NCI-H524 treated with DMSO at 0.1 percent for 48 hours (cell line): ENCODE results near the gene SAXO2.
"Not testable (repeated sequence)": the region's sequence is repeated elsewhere in the genome, so short reads cannot be mapped to it uniquely, and the experiment has no call there.

Experiments used
- DNase-seq: peaks from one replicate; lab custom pipeline; 2025; lab: John Stamatoyannopoulos, UW

SAXO2 gene

GRCh38 chr15:82262422-82263026, at the start of gene SAXO2, which contains the start of gene EFL1:
Gene SAXO2, plus strand, starts transcription at chr15:82262818. Its CDS starts 62 bp downstream, at chr15:82262880.
Gene EFL1, minus strand, starts transcription at chr15:82262734. Its CDS starts 956 bp downstream, at chr15:82261778.
- peak; percentile 44 for DNase-seq

GRCh38 chr15:82216092-82216491, 46.5 kb upstream of the SAXO2 start:
- DNase-seq: not testable (repeated sequence)

DNA sequence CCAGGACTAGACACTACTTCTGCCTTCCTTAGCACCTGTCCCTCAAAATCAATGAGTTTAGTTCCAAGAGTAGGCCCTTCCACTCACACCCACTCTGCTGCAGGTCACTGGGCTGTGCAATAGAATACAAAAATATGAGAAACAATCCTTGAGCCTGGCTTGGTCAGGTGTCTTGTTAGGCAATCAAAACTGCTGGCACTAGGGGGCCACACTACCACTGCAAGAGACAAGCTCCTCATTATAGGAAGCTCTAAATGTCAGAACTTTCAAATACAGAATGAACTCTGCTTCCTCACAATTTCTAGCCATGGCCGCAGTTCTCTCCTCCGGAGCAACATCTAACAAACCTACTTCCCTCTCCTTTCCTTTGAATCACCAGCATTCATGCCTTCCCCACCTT, 41.1 kb upstream of the SAXO2 start:
- not testable (repeated sequence) for DNase-seq

GRCh38 chr15:82228750-82229149, 33.9 kb upstream of the SAXO2 start:
- no peak for DNase-seq

GRCh38 chr15:82231233-82231632, 31.4 kb upstream of the SAXO2 start:
- no peak for DNase-seq

DNA sequence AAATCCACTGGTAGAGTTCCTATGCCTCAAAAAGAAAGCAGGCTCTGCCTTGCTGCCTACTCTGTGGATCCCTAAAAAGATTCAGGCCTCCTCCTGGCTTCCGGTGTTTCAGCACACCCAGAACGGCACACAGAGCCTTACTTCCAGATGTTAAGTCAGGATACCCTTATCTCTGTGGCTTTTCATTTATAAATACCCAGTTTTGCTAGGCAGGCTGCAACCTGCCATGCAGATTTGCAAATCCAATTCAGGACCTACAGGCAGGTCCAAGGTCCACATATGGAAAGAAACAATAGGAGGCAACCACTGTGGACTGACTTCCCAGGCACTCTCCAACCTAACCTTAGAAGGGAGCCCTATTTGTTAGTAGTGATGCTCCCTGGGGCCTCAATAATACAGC, 30.8 kb upstream of the SAXO2 start:
- DNase-seq: no peak

GRCh38 chr15:82237944-82238534, 24.6 kb upstream of the SAXO2 start:
- DNase-seq: not testable (repeated sequence)

DNA sequence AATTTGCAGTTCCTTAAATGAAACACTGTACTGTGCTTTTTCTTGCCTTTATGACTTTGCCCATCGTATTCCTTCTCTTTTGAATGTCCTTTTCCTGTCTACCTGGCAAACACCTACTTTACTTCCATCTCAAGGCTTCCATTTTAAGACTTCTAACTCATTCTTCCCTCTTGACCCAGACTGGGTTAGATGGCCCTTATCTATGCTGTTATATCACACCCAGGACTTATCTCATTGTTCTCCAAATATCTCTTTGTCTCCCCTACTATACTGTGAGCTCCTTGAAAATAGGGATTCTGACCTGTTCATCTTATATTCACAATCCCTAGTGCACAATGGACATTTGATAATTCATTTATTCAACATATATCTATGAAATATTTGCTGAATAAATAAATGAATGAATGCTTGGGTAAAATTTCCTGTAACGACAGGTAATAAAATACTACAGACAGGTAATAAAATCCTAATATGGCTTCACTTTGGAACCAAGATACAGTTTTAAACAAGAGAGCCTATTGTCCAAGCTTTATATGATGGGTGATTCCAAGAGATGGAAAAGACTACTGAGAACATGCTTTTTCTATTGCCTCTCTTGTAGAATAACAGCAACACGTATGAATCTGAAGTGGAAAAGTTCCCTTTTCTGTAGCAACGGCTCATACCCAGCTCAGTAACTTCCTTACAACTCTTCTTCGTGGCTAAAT, 22.8 kb upstream of the SAXO2 start:
- no peak for DNase-seq

DNA sequence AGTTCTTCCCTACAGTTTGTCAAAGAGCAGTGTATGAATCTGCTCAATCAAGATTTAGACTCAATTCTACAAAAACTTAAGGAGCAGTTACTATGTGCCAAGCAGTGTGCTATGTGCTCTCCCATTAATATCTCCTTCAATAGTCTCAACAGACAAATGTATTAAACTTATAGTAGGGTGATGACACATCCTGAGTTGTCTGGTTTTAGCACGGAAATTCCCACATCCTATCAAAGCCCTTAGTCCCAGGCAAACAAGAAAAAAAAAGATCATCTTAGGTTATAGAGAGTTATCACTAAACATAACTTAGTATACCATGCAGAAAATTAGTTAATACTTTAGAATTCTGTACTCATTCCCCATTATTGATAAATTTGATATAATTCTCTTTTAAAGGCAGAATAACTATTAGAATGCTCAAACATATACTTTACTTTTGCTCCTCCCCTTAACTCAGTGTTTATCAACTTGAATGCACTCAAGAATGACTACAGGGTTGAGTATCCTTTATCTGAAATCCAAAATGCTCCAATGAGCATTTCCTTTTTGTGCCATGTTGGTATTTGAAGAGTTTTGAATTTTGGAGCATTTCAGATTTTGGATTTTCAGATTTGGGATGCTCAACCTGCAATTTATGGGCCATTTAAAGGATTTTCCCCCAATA, 20.6 kb upstream of the SAXO2 start:
- not testable (repeated sequence) for DNase-seq

DNA sequence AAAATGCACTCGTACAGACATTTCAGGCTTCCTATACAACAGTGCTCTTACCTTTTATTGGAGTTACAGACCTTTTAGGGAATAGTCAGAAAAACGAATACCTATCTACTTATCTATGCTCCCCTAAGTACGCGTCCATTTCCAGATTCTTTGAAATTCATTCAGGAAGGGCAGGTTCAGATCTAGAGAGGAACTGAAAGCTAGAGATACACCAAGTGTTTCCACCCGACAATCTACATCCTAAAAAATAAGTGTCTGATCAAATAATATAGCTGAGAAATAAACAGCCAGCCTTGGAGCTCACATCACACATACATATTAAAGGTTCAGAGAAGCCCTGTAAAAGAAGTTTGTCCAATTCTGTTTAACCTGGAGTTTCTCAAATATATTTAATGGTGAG, 19.0 kb upstream of the SAXO2 start:
- not testable (repeated sequence) for DNase-seq

DNA sequence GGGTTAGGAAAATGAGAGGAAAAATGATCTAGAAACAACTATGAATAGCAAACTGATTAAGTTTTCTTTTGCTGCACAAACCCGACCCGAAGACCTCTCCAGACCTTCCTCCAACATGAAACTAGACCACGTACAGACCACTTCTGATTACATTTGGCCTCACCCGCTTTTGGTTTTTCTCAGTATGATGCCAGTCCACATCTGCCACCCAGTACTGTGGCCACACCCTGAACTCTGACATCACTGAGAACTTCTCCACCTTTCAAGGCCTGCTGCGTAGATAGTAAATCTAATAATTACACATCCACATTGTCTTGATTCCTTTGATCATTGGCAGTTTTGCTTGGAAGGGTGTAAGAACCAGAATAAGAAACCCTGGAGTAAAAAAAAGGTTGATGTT, 16.7 kb upstream of the SAXO2 start:
- DNase-seq: not testable (repeated sequence)

GRCh38 chr15:82248261-82248660, 14.4 kb upstream of the SAXO2 start:
- DNase-seq: not testable (repeated sequence)

DNA sequence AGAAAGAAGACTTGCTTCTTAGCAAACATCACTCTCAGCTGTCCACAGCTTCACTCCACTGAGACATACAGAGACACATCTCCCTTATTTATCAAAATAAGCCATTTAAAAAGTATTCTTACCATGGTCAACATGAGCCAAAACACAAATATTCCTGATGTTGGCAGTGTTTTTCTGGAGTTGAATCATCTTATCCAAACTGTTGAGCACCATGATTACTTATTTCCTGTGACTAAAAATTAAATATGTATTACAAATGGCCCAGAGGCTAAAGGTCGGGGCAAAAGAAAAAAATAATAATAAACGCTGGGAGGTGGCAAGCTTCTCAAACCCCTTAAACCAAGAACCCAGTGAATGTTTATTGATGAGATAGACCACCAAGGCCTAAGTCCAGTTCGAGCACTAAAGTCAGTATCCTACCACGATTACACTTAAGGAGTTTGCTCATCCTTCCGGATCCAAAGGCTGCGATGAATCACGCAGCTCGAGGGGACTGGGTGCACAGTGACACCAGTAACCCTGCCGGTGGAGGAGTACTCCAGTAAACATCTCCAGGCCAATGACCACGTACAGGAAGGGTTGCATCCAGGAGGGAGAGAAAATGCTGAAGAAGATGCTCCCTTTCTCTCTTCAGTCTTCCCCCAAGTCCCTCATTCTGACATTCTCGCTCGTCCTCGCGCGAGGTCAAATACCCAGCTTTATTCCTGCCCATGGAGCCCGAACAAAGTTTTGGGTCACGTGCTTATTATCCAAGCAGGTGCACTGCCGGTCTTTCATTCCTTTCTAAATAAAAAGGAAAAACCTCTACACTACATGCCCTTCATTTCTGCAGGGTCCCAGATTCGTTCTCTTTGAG, 824 bp upstream of the SAXO2 start:
- not testable (repeated sequence) for DNase-seq

- no peak for DNase-seq
Observed at GRCh38 chr15:82263350-82263749, 732 bp downstream of the SAXO2 start.

- DNase-seq: not testable (repeated sequence)
Observed at GRCh38 chr15:82267137-82267536, 4.5 kb downstream of the SAXO2 start.

DNA sequence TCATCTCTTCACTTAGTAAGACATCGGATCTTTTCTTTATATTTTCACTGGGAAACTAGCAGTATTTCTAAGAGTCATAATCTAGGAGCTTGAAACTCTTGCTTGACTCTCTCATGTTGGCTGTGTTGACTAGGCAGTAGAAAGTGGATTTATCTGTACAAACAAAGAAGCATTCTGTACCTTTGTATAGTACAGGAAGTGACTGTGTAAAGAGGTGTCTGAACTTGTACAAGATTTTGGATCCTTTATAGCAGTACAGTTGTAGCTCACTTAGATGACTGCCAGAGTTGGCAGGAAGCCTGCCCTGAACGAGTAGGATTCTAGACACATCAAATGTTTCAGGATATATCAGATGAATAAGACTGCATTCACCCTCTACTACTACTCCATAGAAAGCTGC, 5.8 kb downstream of the SAXO2 start:
- not testable (repeated sequence) for DNase-seq

DNA sequence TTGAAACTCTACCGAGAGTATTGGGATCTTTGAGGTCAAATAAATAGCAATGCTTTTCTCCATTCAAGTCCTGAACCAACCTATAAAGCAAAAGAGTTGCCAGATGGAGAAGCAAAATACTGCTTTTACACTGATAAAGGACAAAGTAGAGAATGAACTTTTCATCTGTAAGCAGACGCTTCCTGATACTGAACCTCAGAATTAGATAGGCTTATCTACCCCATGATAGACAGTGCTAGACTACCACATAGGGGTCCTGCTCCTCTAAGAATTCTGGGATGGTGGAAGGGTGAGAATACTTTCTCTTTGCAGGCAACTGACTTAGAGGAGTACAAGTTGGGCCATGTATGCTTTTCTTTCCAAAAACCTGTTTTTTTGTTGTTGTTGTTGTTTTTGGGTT, 9.5 kb downstream of the SAXO2 start:
- DNase-seq: no peak

DNA sequence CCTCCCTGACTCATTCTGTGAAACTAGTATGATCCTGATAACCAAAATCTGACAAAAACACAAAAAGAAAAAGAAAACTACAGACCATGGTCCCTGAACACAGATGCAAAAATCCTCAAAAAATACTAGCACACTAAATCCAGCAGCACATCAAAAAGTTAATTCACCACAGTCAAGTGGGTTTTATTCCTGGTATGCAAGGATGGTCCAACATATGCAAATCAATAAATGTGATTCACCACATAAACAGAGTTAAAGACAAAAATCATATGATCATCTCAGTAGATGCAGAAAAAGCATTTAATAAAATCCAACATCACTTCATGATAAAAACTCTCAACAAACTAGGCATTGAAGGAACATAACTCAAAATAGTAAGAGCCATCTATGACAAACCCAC, 12.8 kb downstream of the SAXO2 start:
- no peak for DNase-seq

GRCh38 chr15:82281276-82281675, 18.7 kb downstream of the SAXO2 start:
- DNase-seq: not testable (repeated sequence)

GRCh38 chr15:82282386-82282785, 19.8 kb downstream of the SAXO2 start:
- DNase-seq: not testable (repeated sequence)

- DNase-seq: not testable (repeated sequence)
Observed at GRCh38 chr15:82284381-82284780, 21.8 kb downstream of the SAXO2 start.

- not testable (repeated sequence) for DNase-seq
Observed at GRCh38 chr15:82286475-82286874, 23.9 kb downstream of the SAXO2 start.
